Stimulated activated CD8-positive, alpha-beta memory T cell treated with anti-CD3 and anti-CD28 coated beads, Interleukin-4, amount 100 ng/mL, for 4 hours (primary cell): ENCODE data around the gene KCNJ1.

ENCODE experiments used
- DNase-seq, 2 donors: peaks; one replicate each; pipeline ENCODE4 v3.0.0-alpha.2; 2020; ENCODE audit warnings: low read depth in 2 of 2, low spot score in 1 of 2

KCNJ1 gene

DNA sequence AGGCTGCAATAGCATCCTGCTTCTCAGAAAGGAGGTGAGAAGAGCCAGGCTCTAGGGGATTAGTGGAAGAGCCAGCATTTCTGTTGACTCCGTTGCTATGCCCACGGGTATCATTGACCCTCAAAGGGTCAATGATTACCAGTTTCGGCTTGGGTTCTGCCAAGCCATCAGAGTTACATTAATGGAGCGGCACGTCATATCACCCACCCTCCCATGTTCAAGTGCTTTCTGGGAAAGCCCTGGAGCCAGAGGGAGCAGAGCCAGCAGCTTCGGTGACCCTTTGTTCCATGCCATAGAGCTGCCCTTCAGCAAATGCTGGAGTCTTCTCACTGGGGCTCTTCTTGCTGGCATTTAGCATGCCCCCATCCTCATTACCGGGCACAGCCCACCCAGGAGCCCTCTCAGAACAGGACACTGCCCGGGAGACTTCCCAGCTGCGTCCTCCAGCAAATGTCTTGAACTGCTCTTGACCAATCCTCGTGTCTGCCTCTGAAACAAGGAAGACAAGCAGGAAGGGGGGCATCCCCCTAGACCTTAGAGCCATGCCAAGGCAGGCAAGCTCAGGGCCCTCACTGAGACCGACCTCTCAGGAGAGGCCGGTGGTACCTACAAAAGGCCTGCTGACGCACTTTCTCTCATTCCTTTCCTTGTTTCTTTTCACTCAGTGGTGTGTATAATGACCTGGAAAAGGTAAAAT lies 14.6 kb downstream of the KCNJ1 start:
- no peak for DNase-seq

DNA sequence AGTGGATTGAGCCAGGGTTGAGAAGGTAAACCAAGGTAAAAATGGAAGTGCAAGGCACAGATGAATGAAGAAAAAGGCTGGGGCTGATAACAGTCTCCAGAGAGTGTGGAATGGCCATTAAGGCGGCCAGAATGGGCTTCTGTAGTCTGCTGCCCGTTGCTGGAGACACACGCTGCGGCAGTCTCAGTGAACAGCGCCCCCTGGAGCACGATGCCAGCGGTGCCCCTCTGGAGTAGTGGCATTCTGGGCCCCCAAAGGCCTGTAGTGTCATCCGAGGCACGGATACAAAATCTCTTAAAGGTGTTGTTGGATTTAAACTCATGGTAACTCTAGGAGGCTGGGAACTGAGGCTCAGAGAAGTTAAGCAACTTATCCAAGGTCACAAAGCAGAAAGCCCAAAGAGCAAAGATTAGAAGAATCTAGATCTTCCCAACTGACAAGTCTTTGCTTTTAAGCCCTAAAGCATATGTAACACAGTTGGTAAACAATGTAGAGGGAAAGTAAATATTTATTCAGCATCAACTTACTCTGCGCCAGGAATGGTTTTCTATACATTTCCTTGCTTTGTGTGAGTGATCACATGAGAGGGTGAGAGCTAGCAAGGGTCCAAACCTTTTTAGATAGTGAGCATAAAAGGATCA lies 18.2 kb downstream of the KCNJ1 start:
- DNase-seq = peak; percentile 16 to 43

DNA sequence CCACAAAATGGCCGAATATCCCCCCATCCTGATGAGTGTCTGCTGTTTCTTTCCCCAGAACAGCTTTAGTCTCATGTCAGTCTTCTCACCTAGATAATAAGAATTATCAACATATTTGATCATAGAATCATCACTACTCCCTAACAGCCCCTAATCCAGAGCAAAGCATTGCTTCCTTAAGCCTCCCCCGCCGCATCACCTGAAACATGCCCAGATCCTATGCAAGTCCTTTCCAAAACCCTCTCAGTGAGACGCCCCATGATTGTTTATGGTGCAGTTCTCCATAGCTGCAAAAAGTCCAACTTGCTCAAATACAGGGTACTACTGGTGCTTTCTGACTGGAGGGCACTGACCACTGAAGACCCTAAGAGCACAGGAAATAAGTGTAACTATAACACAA lies 20.1 kb downstream of the KCNJ1 start:
- no peak for DNase-seq

- no peak for DNase-seq
Measured at GRCh38 chr11:128845334-128845780, 21.7 kb downstream of the KCNJ1 start.

GRCh38 chr11:128843198-128843785 lies 23.8 kb downstream of the KCNJ1 start:
- DNase-seq = no peak

DNA sequence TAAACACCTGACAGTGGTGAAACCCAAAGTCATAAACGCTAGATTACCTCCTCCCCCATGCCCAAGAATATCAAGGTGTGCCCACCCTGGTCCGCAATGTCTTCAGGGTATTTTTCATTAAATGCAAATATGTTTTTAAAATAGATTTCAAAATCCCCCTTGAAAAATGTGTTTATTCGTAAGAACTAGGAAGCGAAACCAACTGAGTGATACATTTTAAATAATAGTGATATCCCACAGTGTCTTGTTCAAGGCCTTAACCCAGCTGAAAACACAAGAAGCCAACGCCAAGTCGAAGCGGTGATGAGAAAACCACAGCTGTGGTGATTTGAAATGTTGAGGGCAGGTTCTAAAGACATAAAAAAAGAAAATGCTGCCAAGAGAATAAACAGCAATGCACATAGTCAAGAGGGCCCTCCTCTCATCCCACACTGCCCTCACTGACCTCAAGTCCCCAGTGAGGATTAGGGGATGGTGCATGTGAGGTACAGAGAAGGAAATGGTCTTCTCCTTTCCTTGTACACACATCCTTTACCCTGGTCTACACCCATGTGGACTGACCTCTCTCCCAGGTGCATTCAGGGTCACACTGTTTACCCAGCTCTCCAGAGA lies 25.5 kb downstream of the KCNJ1 start:
- DNase-seq = no peak

DNA sequence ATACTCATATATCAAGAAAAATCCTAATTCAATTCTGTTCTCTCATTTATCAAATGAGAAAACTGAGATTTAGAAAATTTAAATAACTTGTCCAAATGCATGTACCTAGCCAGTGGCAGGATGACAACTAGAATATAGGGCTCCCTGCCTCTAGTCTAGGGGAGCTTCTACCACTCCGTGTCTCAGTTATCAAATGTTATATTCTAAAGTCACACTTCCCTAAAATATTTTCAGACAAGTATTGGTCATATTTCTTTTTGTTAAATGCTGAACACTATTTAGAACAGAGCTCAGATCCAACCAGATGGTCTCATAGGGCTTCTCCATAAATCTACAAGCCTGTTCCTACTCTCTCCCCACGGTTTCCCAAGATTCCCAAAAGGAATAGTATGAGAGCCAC lies 26.3 kb downstream of the KCNJ1 start:
- no peak for DNase-seq

GRCh38 chr11:128840137-128840536 lies 27.0 kb downstream of the KCNJ1 start:
- DNase-seq = no peak

GRCh38 chr11:128839081-128839480 lies 28.0 kb downstream of the KCNJ1 start:
- DNase-seq = no peak

DNA sequence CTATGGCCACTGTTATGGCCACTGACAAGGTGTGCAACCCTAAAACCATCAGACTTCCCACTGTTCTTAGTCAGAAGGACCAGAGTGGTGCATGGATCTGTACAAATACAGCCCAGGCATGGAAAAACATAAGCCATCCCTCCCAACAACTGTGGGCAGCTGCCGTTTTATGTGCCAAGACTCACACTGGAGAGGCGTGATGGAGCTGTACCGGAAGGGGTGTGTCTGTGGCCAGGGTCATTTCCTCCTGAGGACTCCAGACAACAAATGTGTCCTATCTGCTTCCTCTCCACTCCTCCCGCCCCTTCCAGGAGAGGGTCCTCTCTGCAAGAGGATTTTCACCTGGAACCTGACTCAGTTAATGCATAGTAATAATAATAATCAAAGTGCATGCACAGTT lies 29.5 kb downstream of the KCNJ1 start:
- no peak for DNase-seq

DNA sequence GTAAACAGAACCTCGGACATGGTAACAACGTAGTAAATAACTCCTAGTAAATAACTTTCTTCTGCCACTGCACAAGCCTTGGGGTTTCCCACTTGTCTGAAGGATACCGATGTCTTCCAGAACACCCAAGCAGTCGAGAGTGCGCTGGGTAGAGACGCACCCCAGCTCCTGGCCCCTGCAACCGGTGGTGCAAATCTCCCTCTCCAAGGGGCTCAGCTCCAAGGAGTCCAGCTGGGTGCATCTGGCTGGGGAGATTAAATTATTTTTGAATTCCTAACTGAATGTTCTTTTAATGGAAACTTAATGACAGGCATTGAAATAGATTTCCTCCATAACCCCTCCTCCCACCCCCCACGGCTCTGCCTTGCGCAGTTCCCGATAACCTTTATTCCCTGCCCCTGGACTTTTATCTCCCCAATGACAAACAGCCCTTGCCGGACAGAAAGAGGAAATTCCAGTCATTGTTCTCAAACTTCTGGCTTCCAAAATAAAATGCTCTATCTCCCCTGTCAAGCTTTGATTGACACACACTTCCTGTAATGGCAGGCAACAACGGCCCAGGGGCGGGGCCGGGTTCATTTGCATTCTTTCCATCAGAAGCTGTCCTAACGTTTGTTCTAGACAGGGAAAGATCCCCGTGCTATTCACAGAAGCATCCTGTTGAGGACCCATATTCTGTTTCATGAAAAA lies 31.2 kb downstream of the KCNJ1 start:
- DNase-seq = no peak

- no peak for DNase-seq
Measured at GRCh38 chr11:128834157-128834556, 32.9 kb downstream of the KCNJ1 start.

- no peak for DNase-seq
Measured at GRCh38 chr11:128832121-128832497, 35.0 kb downstream of the KCNJ1 start.

DNA sequence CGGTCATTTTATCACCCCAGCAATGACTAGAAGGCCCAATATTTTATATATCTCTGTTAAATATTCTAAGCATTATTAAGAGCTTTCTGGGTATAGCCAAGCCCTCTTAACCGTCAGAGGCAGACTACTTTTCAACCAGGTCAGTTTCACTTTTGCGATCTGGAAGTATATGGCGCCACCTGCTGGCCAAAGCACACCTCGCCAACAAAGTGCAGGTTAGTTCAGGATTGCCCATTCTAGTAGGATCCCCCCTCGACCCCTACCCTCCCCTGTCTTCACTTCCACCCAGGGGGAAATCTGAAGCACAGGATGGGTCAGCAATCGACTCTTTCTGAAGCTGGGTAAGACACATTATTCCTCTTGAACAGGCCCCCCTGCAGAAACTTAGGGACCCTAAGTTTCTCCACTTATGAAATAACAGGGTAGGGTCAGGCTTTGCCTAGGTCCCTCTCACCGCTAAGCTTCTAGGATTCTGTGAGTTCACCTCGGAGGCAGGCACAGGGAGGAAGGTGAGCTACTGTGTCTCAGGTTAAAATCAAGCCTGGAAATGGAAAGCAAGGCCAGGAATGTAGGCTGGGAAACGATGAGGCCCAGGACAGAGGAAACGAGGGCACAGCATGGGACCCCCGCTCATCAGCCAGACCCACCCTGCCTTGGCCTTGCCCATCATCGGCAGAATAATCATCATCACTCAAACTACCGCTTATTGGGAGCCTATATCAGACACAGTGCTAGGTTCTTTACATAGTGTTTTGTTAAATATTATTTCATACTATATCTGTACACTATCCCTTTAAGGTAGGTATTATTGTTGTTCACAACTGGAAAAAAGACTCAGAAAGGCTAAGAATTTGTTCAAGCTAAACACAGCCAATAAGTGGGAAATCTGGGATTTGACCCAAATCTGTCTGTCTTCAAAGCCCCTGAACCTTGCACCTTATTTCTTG lies 35.6 kb downstream of the KCNJ1 start:
- DNase-seq = peak; percentile 68 to 90

- DNase-seq = no peak
Measured at GRCh38 chr11:128830290-128831173, 36.6 kb downstream of the KCNJ1 start.

- DNase-seq = no peak
Measured at GRCh38 chr11:128828350-128828749, 38.7 kb downstream of the KCNJ1 start.

GRCh38 chr11:128827191-128827893 lies 39.8 kb downstream of the KCNJ1 start:
- no peak for DNase-seq

DNA sequence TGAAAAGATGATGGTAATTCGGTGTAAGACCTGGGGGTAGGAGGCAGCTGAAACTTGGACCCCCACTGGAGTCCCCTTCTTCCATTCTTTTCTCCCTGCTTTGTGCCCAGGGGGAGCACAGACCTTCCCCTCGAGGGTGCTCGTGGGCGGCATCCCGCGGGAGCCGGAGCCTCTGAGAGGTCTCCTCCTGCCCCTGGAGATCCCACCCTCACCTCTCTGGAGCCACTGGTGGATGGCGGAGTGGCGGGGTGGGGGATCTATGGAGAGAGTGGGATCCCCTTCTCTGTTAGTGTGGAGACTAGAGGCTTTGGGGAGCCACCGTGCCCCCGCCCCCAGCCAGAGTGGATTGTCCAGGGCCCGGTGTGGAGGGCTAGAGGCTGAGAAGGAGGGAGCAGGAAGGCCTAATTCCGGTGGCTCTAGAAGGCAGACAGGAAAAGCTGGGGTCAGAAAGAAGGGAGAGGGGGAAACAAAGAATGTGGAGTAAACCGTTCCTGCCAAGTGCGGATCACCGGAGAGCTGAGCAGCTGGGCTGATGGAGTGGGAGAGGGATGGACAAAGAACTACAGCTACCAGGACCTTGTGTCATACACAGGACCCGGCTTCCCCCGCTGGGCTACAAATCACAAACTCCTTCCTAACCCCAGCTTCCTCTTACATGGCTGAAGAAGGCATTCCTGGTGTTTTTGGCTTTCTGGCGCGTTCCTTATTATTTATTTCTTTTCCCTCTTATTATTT lies 41.9 kb downstream of the KCNJ1 start:
- no peak for DNase-seq
